ENCODE data around the gene AP5B1.

GRCh38 chr11:65777821-65778361, 2.9 kb downstream of the AP5B1 start:
- TF ChIP-seq TSHZ2 (CRISPR knock-in tag; IDR thresholded peaks at IDR 0.05), result no peak
- no peak for TF ChIP-seq GLIS3 (CRISPR knock-in tag; IDR thresholded peaks at IDR 0.05)
- no peak for TF ChIP-seq BACH2 (CRISPR knock-in tag; IDR thresholded peaks at IDR 0.05; ENCODE audit: borderline replicate concordance)
- TF ChIP-seq ESRRG (CRISPR knock-in tag; IDR thresholded peaks at IDR 0.05), result no peak
- no peak for TF ChIP-seq PATZ1 (CRISPR knock-in tag; IDR thresholded peaks at IDR 0.05; ENCODE audit: borderline replicate concordance)
- no peak for TF ChIP-seq ISL1 (CRISPR knock-in tag; IDR thresholded peaks at IDR 0.05)
- TF ChIP-seq ARNTL (CRISPR knock-in tag; IDR thresholded peaks at IDR 0.05; ENCODE audit: borderline replicate concordance, low read depth), result no peak
